ENCODE data around the gene EPS8L3.

- TF ChIP-seq EZH2phosphoT487 (IDR thresholded peaks at IDR 0.05; ENCODE audit: insufficient read depth, low read depth), result no peak
- no peak for TF ChIP-seq EZH2 (IDR thresholded peaks at IDR 0.05; ENCODE audit: insufficient read depth, poor library complexity, severe bottlenecking)
Observed at GRCh38 chr1:109728870-109729269, 34.9 kb downstream of the EPS8L3 start.

All from GM23248 (cell line).